Posterior cingulate gyrus (tissue), 11 donors: Measurements from ENCODE around the gene SLC20A1.
"Not testable (repeated sequence)": the region's sequence is repeated elsewhere in the genome, so short reads cannot be mapped to it uniquely, and the experiment has no call there.

ENCODE experiments used
- DNase-seq, 10 donors: peaks; one replicate each; pipeline versions ENCODE4 v3.0.0 to v3.0.0-alpha.2; 2020 to 2021; ENCODE audit warnings: mixed read lengths in 3 of 10
- intact Hi-C: fragments of 100-400 bp; cut with DNase I; formaldehyde crosslinking; loops from one replicate; pipeline ENCODE4 v1.15.1; 2023

Gene SLC20A1

GRCh38 chr2:112643488-112643887 lies 2.3 kb upstream of the SLC20A1 start:
- intact Hi-C loops = loop anchor here (10.0 kb wide), 2 partner anchors 159 to 589 kb away; partner anchors contain the start of genes TMEM87B and TTL
- no peak for DNase-seq

DNA sequence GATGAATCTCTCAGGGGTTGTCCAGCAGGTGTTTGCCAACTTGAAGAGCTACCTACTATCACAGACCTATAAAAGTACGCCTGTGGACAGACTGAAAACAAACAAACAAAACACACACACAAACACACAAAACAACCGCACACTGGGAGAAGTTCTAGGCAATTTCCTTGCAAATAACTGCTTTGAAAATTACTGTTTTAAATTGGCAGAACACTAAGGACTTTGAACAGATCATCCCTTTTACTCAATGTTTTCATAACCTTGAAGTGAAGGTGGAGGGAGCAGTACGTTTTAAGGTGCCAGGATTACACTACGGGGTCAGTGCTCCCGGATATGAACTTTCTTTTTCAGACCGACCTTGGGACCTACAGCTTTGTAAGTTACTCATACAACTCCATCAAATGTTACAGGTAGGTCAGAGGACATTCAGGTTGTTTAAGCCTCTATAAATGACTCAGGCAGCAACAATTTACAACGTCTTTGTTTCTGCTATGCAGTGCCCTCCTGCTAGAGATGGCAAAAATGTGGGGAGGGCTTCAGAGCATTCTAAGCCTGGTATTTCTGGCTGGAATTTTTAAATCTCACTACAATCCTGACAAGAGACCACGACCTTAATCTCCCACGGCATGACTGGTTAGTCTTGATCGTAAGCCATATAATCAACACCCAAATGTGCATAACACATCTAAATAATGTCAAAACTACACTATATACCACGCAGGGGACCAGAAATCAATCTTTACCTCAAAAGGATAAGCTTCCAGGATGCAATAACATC lies 1.4 kb upstream of the SLC20A1 start:
- DNase-seq = no peak

GRCh38 chr2:112644933-112645309 lies 818 bp upstream of the SLC20A1 start:
- intact Hi-C loops = loop anchor here (5.0 to 10.0 kb wide), 3 partner anchors 47 to 590 kb away; partner anchors contain the start of genes TMEM87B and TTL
- no peak for DNase-seq

More for the DNA sequence above, 1.4 kb upstream of the SLC20A1 start:
- intact Hi-C loops = loop anchor here (10.0 kb wide), 2 partner anchors 160 to 590 kb away; partner anchors contain the start of genes TMEM87B and TTL

- DNase-seq = peak in 5 of 10 donors; percentile 15 to 86 (median 45)
- intact Hi-C loops = loop anchor here (5.0 to 10.0 kb wide), 3 partner anchors 46 to 591 kb away; partner anchors contain the start of genes TMEM87B and TTL
These were observed 472 bp downstream of the SLC20A1 start for GRCh38 chr2:112646102-112646719.

DNA sequence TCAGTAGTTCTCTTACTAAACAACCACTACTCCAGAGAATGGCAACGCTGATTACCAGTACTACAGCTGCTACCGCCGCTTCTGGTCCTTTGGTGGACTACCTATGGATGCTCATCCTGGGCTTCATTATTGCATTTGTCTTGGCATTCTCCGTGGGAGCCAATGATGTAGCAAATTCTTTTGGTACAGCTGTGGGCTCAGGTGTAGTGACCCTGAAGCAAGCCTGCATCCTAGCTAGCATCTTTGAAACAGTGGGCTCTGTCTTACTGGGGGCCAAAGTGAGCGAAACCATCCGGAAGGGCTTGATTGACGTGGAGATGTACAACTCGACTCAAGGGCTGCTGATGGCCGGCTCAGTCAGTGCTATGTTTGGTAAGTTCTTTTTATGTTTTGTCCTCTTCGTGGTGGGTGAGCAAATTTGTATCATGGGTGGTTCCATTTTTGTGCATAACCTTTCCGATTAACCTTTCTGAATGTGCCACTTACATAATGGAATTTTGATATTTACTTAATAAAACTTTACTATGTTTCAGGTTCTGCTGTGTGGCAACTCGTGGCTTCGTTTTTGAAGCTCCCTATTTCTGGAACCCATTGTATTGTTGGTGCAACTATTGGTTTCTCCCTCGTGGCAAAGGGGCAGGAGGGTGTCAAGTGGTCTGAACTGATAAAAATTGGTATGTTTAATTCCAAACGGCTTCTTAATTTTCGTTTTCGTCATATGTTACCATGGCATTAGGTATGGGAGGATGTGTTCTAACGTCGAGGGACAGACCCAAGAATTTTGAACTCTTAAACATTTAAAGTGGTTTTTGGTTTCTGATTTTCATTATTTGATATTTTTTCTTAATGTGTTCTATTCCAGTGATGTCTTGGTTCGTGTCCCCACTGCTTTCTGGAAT lies 1.3 kb downstream of the SLC20A1 start:
- DNase-seq = no peak
- intact Hi-C loops = loop anchor here (5.0 to 10.0 kb wide), 3 partner anchors 45 to 592 kb away; partner anchors contain the start of genes TMEM87B and TTL

DNA sequence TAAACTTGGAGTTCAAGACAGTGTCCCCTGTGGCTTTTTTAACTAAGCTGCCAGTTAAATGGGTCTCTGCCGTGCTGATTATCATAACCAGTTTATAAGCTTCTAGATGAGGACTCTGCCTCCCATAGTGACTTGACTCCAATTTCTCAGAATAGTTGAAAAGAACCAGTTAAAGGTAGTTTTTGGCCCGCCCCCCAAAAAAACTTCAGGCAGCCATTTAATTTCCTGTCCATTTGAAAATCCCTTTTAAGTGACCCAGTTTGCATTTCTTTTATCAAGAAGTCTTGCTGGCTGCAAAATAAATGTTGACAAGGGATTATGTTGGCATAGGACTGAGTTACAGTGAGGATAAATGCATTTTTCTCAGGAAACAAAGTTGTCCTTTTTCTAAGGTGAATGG lies 2.3 kb downstream of the SLC20A1 start:
- no peak for DNase-seq
- intact Hi-C loops = loop anchor here (5.0 to 10.0 kb wide), 3 partner anchors 44 to 593 kb away; partner anchors contain the start of genes TMEM87B and TTL

DNA sequence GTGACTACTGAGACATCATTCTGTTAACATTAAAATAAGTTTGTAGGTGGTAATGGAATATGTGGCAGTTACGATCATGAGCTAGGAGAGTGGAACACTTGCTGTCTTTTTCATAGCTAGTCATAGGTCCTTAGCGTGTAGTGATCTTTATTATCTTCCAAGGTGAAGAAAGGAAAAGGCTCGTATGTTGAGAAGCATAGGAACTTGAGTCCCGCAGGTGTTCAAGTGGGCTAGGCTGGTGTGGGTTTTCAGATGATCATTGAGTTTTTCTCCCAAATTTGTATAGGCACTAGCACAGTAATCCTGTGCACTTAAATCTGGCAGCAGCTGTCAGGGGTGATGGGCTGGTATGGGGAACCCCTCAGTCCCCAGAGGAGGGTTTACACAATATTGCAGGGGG lies 10.9 kb downstream of the SLC20A1 start:
- intact Hi-C loops = no loop called here
- DNase-seq = no peak

- intact Hi-C loops = no loop called here
- no peak for DNase-seq
These were observed 12.6 kb downstream of the SLC20A1 start for GRCh38 chr2:112658301-112658700.

- DNase-seq = no peak
- intact Hi-C loops = no loop called here
These were observed 13.3 kb downstream of the SLC20A1 start for GRCh38 chr2:112658839-112659667.

DNA sequence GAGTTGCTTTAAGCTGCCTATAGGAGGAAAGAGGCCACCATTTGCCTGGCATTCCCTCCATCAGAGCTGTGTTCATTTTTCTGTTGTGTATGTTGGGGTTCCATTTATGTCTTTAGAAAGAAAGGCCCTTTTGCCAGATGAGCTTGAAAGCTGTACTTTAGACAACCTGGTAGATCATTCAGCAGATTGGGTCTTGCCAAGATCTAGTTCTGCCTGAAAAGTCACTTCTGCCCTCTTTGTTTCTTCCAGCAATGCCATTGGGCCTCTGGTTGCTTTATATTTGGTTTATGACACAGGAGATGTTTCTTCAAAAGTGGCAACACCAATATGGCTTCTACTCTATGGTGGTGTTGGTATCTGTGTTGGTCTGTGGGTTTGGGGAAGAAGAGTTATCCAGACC lies 14.4 kb downstream of the SLC20A1 start:
- no peak for DNase-seq
- intact Hi-C loops = no loop called here

DNA sequence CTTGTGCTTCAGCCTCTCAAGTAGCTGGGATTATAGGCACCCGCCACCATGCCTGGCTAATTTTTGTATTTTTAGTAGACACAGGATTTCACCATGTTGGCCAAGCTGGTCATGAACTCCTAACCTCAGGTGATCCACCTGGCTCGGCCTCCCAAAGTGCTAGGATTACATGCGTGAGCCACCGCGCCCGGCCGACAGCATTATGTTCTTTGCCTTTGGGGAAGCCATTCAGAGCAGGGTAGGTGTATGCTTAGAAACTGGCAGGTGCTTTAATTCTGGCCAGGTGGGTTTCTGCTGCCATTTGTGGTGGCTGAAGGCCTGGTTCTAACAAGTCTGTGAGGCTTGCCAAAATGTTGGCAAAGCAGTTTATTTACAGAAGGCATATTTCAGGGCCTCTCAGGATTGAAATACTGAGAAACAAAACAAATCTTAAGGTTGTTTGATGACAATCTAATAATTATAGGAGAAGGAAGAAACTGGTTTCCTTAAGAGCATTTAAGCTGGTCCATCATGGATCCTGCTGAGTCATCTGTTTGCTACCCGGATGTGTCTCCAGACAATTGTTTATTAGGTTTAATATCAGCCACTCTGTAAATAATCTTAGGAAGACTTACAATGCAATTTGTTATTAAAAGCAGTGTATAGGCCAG lies 16.0 kb downstream of the SLC20A1 start:
- DNase-seq = no peak
- intact Hi-C loops = no loop called here

DNA sequence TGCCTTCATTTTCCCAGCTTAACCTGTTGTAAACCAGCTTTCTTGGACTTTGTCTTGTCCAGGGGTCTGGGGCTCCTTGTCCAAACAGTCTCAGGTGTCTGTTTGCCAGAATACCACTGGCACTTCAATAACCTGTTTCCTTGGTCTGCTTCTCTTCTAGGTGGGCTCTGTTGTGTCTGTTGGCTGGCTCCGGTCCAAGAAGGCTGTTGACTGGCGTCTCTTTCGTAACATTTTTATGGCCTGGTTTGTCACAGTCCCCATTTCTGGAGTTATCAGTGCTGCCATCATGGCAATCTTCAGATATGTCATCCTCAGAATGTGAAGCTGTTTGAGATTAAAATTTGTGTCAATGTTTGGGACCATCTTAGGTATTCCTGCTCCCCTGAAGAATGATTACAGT lies 17.0 kb downstream of the SLC20A1 start:
- DNase-seq = no peak
- intact Hi-C loops = no loop called here

- intact Hi-C loops = no loop called here
- DNase-seq = no peak
These were observed 18.9 kb downstream of the SLC20A1 start for GRCh38 chr2:112664689-112665088.

GRCh38 chr2:112665113-112665780 lies 19.5 kb downstream of the SLC20A1 start:
- intact Hi-C loops = no loop called here
- DNase-seq = no peak

GRCh38 chr2:112666761-112667122 lies 21.0 kb downstream of the SLC20A1 start:
- intact Hi-C loops = no loop called here
- DNase-seq = no peak

DNA sequence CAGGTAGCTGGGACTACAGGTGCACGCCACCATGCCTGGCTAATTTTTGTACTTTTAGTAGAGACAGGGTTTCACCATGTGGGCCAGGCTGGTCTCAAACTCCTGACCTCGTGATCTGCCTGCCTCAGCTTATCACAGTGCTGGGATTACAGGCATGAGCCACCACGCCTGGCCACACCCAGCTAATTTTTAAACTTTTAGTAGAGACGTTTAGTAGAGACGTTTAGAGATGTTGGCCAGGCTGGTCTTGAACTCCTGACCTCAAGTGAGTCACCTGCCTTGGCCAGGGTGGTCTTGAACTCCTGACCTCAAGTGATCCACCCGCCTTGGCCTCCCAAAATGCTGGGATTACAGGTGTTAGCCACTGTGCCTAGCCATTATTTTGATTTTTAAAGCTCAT lies 21.8 kb downstream of the SLC20A1 start:
- intact Hi-C loops, DNase-seq: not testable (repeated sequence)

DNA sequence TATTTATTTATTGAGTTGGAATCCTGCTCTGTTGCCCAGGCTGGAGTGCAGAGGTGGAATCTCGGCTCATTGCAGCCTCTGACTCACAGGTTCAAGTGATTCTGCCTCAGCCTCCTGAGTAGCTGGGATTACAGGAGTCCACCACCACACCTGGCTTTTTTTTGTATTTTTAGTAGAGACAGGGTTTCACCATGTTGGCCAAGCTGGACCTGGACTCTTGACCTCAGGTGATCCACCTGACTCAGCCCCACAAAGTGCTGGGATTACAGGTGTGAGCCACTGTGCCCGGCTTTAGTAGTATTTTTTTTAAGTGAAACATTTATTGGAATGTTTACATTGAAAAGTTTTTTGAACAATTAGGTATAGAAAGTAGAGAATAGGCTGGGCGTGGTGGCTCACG lies 23.9 kb downstream of the SLC20A1 start:
- intact Hi-C loops = no loop called here
- DNase-seq = no peak

DNA sequence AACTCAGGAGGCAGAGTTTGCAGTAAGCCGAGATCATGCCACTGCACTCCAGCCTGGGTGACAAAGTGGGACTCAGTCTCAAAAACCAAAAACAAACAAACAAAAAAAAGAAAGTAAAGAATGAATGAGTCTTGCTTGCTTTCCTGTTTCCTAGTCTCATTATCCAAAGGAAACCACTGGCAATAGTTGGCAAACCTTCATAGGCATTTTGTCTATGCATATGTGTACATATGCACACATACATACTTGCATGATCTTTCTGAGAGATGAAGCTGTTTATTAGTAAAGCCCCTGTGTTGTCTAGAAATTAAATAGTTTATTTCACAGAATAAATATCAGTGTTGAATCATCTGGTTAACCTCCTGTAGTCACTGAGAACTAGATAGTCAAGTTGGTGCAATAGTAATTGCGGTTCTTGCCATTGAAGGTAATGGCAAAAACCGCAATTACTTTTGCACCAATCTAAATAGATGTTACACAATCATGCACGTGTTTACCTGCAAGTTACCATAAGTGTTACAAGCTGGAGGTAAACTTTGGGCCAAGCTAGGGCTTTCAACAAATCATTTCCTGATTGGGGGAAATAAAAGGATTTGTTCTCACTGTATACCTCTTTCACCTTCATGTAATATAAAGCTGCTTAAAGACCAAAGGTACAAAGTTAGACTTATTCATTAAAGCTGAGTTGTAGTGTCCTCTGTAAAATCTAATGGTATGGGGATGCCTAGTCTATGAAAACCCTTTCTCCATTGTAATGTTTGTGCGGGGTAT lies 24.7 kb downstream of the SLC20A1 start:
- intact Hi-C loops = no loop called here

More for the DNA sequence above, 24.7 kb downstream of the SLC20A1 start:
- DNase-seq = no peak
